ENCODE measurements around the gene UBXN11. TPM values are rescaled to one million over a fixed set of nuclear protein-coding genes. Genes with fewer than 3 reads are reported as not detected.

Gene UBXN11
- total and polyA plus RNA-seq, 2 of the 13 experiments (the other 11 are each of a cell fraction or from before 2014, with no cell fraction given): 9.3 to 10.4 TPM

DNA sequence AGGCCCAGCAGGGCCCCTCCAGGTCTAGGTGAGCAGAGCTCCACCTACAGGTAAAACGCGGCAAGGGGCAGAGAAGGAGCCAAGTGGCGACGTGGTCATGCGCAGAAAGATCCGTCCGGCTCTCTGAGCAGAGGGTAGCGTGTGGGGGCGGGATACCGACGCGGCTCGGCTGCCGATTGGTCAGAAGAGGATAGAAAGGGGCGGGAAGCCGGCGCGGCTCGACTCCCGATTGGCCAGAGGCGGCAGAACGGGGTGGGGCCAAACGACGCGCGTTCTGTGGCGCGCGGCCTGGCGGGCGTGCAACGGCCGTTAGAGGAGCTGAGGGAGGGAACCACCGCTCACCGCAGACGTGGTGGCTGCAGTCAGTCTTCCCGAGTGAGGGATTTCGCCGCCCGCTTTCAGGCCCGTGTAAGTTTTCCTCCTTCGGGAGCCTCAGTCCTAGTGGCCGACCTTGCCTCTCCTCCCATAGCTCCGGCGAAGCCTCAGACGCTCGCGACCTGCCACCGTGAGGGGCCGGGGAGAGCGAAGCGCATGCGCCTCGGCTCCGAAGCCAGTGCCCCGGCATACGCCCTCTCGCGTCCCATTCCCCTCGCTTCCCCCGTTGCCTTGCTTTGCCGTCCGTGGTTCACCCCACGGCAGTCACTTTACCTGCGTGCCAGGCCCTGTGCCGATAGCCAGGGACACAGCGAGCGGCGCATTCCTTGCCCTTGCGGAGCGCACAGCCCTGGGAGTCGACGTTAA is 72.4 kb downstream of the UBXN11 start, which contains the start of gene CEP85 (continued):
- TF ChIP-seq, protein P1, sequence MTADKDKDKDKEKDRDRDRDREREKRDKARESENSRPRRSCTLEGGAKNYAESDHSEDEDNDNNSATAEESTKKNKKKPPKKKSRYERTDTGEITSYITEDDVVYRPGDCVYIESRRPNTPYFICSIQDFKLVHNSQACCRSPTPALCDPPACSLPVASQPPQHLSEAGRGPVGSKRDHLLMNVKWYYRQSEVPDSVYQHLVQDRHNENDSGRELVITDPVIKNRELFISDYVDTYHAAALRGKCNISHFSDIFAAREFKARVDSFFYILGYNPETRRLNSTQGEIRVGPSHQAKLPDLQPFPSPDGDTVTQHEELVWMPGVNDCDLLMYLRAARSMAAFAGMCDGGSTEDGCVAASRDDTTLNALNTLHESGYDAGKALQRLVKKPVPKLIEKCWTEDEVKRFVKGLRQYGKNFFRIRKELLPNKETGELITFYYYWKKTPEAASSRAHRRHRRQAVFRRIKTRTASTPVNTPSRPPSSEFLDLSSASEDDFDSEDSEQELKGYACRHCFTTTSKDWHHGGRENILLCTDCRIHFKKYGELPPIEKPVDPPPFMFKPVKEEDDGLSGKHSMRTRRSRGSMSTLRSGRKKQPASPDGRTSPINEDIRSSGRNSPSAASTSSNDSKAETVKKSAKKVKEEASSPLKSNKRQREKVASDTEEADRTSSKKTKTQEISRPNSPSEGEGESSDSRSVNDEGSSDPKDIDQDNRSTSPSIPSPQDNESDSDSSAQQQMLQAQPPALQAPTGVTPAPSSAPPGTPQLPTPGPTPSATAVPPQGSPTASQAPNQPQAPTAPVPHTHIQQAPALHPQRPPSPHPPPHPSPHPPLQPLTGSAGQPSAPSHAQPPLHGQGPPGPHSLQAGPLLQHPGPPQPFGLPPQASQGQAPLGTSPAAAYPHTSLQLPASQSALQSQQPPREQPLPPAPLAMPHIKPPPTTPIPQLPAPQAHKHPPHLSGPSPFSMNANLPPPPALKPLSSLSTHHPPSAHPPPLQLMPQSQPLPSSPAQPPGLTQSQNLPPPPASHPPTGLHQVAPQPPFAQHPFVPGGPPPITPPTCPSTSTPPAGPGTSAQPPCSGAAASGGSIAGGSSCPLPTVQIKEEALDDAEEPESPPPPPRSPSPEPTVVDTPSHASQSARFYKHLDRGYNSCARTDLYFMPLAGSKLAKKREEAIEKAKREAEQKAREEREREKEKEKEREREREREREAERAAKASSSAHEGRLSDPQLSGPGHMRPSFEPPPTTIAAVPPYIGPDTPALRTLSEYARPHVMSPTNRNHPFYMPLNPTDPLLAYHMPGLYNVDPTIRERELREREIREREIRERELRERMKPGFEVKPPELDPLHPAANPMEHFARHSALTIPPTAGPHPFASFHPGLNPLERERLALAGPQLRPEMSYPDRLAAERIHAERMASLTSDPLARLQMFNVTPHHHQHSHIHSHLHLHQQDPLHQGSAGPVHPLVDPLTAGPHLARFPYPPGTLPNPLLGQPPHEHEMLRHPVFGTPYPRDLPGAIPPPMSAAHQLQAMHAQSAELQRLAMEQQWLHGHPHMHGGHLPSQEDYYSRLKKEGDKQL (CRISPR knock-in tag; IDR thresholded peaks at IDR 0.05; ENCODE audit: low read depth): no peak
- TF ChIP-seq ZNF124 (CRISPR knock-in tag; IDR thresholded peaks at IDR 0.05): no peak
- TF ChIP-seq RFXAP (CRISPR knock-in tag; IDR thresholded peaks at IDR 0.05; ENCODE audit: borderline replicate concordance): no peak
- TF ChIP-seq CHD2 (IDR thresholded peaks at IDR 0.05; ENCODE audit: low read depth, low read length): 0 out of 2 replicates have a peak, but pooled peaks have one; percentile 18
- no peak for TF ChIP-seq JUNB (CRISPR knock-in tag; IDR thresholded peaks at IDR 0.05; ENCODE audit: borderline replicate concordance)
- peak; percentile 23 for TF ChIP-seq PHF5A (CRISPR knock-in tag; IDR thresholded peaks at IDR 0.05; ENCODE audit: low read depth, unreplicated experiment)
- TF ChIP-seq, protein P2, sequence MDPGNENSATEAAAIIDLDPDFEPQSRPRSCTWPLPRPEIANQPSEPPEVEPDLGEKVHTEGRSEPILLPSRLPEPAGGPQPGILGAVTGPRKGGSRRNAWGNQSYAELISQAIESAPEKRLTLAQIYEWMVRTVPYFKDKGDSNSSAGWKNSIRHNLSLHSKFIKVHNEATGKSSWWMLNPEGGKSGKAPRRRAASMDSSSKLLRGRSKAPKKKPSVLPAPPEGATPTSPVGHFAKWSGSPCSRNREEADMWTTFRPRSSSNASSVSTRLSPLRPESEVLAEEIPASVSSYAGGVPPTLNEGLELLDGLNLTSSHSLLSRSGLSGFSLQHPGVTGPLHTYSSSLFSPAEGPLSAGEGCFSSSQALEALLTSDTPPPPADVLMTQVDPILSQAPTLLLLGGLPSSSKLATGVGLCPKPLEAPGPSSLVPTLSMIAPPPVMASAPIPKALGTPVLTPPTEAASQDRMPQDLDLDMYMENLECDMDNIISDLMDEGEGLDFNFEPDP (CRISPR knock-in tag; conservative IDR thresholded peaks at IDR 0.05): no peak
- TF ChIP-seq, protein P3, sequence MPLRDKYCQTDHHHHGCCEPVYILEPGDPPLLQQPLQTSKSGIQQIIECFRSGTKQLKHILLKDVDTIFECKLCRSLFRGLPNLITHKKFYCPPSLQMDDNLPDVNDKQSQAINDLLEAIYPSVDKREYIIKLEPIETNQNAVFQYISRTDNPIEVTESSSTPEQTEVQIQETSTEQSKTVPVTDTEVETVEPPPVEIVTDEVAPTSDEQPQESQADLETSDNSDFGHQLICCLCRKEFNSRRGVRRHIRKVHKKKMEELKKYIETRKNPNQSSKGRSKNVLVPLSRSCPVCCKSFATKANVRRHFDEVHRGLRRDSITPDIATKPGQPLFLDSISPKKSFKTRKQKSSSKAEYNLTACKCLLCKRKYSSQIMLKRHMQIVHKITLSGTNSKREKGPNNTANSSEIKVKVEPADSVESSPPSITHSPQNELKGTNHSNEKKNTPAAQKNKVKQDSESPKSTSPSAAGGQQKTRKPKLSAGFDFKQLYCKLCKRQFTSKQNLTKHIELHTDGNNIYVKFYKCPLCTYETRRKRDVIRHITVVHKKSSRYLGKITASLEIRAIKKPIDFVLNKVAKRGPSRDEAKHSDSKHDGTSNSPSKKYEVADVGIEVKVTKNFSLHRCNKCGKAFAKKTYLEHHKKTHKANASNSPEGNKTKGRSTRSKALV (CRISPR knock-in tag; IDR thresholded peaks at IDR 0.05): no peak
- peak; percentile 77 for TF ChIP-seq SPEN (CRISPR knock-in tag; IDR thresholded peaks at IDR 0.05; ENCODE audit: low read depth)
- no peak; the same call in 1 of the 2 replicates for TF ChIP-seq ZNF567 (CRISPR knock-in tag; IDR thresholded peaks at IDR 0.05; ENCODE audit: borderline replicate concordance)
- peak; percentile 70; the same call in 1 of the 2 replicates for TF ChIP-seq ZNF235 (CRISPR knock-in tag; IDR thresholded peaks at IDR 0.05; ENCODE audit: borderline replicate concordance)
- TF ChIP-seq, protein P4, sequence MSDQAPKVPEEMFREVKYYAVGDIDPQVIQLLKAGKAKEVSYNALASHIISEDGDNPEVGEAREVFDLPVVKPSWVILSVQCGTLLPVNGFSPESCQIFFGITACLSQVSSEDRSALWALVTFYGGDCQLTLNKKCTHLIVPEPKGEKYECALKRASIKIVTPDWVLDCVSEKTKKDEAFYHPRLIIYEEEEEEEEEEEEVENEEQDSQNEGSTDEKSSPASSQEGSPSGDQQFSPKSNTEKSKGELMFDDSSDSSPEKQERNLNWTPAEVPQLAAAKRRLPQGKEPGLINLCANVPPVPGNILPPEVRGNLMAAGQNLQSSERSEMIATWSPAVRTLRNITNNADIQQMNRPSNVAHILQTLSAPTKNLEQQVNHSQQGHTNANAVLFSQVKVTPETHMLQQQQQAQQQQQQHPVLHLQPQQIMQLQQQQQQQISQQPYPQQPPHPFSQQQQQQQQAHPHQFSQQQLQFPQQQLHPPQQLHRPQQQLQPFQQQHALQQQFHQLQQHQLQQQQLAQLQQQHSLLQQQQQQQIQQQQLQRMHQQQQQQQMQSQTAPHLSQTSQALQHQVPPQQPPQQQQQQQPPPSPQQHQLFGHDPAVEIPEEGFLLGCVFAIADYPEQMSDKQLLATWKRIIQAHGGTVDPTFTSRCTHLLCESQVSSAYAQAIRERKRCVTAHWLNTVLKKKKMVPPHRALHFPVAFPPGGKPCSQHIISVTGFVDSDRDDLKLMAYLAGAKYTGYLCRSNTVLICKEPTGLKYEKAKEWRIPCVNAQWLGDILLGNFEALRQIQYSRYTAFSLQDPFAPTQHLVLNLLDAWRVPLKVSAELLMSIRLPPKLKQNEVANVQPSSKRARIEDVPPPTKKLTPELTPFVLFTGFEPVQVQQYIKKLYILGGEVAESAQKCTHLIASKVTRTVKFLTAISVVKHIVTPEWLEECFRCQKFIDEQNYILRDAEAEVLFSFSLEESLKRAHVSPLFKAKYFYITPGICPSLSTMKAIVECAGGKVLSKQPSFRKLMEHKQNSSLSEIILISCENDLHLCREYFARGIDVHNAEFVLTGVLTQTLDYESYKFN (CRISPR knock-in tag; conservative IDR thresholded peaks at IDR 0.05): peak; percentile 55; the same call in 1 of the 2 replicates
- no peak; the same call in 1 of the 2 replicates for TF ChIP-seq HIVEP1 (CRISPR knock-in tag; IDR thresholded peaks at IDR 0.05)
- TF ChIP-seq, protein P5, sequence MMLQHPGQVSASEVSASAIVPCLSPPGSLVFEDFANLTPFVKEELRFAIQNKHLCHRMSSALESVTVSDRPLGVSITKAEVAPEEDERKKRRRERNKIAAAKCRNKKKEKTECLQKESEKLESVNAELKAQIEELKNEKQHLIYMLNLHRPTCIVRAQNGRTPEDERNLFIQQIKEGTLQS (CRISPR knock-in tag; IDR thresholded peaks at IDR 0.05): no peak
- no peak for TF ChIP-seq ZNF549 (CRISPR knock-in tag; IDR thresholded peaks at IDR 0.05)
- no peak; the same call in 1 of the 2 replicates for TF ChIP-seq NR2F2 (IDR thresholded peaks at IDR 0.05; ENCODE audit: borderline replicate concordance, low read depth)
